GM20431 (cell line): ENCODE results near the gene PTPRT.

Source experiments
- in situ Hi-C: fragments of 300-500 bp; cut with MseI, MboI; formaldehyde crosslinking; loops from one replicate; pipeline ENCODE4 v1.15.0; 2020; ENCODE audit warnings: low sequenced_read_pairs; ENCODE audit not compliant: unreplicated experiment

The PTPRT gene

DNA sequence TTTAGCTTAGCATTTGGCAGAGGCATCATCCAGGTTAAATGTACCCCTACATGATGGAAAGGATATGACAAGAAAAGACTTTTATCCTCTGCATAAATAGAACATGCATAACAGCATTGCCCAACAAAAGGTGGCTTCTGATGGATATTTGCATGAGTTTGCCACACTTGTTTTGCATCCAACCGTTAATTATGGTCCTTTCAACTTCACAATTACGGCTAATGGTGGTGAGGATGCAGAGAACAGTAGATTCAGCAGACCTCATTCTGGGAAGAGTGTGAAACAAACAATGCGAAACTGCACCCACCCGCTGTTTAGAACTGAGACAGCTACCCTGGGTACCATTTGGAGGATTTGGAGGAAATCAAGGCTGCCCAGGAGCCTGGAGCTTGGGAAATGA, 880.7 kb downstream of the PTPRT start:
- in situ Hi-C loops, result no loop called here

DNA sequence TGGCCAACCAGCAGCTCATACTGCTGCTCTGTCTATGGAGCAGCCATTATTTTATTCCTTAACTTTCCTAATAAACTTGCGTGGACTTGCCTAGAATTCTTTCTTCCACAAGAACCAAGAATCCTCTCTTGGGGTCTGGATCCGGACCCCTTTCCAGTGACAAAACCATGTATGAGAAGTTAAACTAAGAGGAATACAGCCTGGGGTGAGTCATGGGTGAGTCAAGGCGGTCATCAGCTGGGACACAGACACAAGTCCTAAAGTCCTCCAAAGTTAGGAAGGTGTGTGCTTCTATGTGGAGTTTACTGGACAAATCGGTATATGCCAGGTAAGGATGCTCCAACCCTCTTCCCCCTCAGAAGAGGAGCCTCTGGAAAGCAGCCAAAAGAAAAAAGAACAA, 881.5 kb downstream of the PTPRT start:
- in situ Hi-C loops, result no loop called here

DNA sequence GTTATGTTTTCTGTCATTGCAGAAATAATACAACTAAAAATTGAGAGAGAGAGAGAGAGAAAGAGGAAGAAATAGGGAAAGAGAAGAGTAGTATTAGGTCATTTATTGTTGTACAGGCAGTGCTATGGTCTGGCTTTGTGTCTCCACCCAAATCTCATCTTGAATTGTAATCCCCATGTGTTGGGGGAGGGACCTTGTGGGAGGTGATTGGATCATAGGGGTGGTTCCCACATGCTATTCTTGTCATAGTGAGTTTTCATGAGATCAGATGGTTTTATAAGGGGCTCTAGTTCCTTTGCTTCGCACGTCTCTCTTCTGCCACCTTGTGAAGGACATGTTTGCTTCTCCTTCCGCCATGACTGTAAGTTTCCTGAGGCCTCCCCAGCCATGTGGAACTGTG, 894.1 kb downstream of the PTPRT start:
- in situ Hi-C loops, result no loop called here

DNA sequence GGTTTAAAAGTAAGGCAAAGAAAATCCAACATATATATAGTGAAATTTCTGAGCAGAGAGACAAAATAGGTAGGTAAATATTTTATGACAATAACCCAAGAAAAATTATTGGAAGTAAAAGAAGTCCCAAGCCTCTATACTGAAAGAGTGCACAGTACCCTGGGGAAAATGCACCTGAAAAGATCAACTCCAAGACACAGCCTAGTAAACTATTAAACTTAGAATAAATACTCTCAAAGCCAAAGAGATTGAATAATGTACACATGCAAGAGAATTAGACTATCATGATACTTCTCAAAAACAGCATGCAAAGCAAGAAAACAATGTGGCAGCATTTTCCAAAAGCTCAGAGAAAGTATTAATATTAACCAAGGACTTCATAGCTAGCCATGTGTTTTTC, 894.7 kb downstream of the PTPRT start:
- in situ Hi-C loops, result no loop called here

DNA sequence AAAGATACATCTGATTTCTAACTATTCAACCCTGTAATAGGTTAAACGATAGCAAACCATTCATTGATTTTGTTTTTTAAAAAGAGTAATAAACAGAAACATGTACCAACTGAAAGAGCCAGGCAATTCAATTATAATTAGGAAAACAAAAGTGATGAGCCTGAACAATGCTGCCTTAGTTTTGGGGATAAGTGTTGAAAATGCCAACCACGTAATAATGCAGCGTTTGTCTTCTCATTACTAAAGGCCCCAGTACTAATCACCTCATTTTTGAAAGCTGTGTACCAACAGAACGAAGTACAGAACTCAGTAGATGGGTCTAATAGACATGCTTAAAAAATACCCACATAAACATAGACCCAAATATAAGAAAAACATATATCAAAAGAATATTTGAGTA, 907.9 kb downstream of the PTPRT start:
- in situ Hi-C loops, result no loop called here

DNA sequence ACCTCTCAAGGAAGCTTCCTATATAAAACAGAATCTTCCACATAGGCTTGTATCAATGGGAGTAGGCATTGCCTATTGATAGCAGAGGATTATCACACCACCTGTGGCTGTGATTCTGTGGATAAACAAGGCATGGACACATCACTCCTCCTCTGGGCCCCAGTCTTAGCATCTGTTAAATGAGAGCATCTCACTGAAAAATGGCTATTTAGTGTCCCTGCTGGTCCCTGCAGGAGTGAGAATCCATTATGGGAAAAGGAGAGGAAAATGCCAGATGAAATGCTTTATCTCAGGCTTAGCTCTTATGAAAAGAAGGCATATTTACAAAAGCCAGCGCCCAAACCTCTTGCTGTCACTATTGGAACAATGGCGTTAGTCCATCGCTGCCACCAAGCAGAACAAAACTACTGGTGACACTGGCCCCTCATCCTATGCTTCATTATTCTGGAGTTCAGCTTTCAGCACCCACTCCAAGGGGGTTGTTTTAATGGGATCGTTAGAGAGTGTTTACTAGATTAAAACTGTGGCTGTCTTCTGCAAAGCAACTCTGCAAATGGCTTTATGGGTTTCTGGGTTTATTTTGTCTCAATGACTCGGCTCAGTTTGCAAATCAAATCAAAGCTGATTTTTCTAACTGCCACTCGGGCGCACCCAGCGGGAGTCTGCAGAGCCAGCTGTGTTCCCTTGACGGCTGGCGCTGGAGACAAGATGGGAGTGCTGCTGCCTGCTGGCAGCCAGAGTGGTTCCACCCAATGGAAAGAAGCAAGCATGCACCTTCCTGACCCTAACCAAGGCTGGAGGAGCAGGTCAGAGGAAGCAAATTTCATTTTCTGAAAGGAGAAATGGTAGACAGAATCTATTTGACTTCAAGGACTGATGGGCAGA, 912.7 kb downstream of the PTPRT start:
- in situ Hi-C loops, result no loop called here

DNA sequence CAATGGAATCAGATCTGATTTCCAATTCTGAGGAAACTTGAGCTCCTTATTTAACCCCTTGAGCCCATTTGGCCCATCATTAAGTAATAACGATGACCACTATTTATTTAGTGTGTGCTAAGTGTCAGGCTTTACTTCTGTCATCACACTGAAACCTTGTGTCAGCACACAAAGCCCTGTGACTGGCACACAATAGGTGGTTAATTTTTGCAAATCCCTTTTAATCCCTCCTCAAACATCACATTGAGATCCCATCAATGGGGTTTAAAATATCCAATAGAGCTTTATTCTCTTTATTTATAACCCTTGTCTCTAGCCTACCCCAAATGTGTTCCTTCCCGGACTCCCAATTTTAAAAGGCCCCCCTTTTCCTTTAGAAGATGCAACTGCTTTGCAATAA, 914.7 kb downstream of the PTPRT start:
- in situ Hi-C loops, result no loop called here

DNA sequence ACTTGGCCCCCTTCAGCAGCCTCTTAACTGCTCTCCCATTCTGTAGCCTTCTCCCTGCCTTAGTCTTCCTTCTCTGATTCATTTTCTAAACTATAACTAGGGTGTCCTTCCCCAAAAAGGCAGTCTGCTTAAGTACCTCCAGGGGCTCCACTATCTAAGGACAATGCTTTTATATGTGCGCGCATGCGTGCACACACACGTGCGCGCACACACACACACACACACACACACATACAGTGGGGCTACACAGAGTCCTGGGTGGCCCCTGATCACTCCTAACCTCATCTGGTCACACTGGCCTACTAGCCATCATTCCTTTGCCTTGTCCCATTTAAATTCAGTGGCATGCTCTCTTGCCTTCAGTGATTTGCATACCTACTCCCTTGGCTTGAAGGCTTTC, 917.2 kb downstream of the PTPRT start:
- in situ Hi-C loops, result no loop called here

DNA sequence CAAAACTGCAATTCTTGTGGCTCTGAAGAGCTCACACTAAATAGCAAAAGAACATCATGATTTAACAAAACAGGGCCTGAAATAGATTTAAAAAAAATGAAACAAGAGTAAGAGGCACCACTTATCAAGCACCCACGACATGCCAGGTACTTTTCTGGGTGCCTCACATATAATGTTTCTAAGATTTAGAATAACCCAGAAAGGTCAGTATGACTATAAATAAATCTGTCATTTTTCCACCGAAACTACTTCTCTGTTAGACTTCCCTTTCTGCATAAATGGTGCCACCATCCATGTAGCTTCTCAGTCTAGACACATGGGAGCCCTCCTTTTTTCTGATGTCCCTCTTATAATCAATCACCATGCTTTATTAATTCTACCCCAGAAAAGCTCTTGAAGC, 919.2 kb downstream of the PTPRT start:
- in situ Hi-C loops, result no loop called here

DNA sequence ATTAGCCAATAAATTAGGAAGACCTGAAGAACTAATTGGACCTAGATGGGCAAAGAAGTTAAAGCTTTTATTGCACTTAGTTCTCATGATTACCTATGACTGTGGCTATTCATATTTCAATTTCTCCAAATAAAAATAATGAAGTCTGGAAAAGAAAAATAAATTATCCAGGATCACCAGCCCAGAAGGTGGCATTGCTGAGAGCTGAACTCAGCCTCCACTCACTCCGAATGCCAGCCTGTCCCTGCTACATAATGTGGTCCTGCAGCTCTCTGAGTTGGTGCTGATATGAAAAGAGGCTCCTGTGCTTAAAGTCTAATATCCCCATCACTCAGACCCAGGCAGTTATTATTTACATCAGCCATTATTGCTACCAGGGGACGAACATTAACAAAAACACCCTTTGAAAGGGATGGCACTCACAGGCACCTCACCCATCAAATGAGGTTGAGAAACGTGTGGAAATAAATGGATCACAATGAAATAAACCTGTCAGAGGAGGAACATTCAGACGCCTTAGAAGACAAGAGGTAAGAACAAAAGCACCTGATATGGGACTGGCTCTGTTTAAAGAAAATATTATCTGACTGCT, 921.8 kb downstream of the PTPRT start:
- in situ Hi-C loops, result no loop called here

DNA sequence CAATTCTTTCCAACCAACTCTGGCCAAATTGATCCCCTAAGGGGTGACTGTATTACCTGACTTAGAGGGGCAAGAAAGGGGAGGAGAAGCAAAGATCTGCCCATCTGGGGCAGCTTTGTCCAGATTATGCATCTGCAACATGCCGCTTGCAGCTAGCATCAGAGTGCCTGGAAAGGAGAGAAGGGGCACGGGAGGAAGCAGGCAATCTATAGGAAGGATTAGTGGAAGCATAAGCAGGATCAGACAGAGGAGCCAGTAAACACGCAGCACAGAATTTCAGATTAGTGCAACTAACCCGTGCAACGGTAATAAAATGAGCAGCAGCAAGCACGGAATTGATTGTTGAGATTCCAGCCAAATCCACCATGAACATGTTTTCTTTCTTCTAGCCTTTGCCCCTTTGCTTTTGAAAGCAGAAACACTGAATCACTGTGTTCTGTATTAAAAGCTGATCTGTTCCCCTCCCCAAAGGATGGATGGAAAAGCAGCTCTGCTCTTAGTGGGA, 927.9 kb downstream of the PTPRT start:
- in situ Hi-C loops, result no loop called here

DNA sequence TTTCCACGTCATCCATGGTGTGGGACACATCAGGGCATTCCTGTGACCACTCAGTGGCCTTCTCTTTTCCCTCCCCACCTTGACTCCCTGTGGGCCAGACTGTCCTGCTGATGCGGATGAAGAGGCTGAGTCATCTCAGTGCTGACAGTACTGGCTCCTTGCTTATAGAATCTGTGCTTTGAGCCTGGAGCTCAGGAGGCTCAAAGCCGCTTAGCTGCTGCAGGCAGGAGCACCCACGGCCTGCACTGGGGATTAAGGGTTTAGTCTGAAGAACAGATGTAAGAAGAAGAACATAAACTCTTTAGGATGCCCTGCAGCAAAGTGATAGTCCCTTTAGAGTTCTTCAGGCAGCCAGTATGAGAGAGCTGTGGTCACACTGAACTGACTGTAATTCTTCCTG, 929.5 kb downstream of the PTPRT start:
- in situ Hi-C loops, result no loop called here

DNA sequence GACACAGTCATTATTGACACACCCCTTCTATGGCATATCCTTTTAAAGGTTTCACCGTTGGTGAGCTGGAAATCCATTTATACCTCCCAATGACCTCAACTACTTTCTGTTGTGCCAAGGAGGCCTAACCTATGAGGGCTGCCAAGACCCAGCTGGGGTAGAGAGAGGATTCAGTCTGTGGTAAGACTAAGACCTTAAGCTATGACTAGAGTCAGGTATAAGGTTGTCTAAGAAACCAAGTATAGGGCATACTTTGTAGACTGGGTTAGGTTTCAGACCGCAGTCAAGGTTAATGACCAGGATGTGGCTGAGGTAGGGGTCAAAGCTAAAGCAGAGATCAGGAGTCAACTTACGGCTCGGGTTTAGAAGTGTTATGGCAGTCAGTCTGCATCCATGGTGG, 930.3 kb downstream of the PTPRT start:
- in situ Hi-C loops, result no loop called here

DNA sequence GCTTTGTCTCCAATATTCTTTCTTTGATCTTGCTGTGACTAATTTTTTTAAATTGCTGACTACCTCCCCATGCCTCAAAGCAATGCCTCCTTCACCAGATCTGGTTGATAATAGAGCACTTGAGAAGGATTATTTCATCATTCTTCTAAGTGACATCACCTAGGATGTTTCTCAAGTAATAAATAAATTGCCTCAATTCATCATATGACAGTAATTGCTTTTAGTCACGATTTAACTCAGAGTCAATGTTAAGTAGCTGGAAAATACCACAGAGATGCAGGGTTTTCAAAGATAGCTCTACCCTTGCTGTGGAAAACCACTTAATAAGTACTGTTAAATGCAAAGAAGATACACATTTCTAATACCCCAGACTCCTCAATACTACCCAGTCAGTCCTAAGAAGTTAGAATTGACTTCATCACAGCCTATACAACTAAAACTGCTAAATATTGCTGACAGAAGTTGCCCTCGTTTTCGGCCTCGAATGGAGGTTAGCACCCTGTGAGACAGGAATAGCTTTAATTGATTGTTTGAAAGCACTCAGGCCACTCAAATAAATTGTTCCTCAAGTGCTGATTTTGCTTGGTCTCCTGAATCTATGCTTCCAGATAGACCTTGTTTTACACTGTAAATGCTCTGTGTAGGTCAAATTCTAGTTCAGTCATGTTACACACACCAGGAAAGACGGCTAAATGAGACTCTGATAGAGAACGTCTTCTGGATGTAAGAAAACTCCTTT, 931.0 kb downstream of the PTPRT start:
- in situ Hi-C loops, result no loop called here

DNA sequence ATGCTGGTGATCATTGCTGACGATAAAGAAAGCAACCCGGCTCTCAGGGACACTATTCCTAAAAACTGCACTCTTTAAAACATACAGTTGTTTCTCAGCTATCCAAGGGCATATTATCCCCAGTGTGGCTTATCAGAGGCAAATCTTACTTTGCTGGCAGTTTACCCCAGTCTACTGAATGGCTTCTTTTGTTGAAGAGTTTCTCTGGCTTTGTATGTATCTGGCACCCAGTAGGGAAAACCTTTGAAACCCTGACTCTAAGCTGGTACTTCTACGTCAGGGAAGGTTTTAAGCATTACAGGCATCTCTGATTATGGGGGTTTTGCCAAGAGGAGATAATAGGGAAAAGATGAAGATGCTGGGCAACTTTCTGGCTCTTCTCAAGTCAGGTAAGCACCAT, 933.9 kb downstream of the PTPRT start:
- in situ Hi-C loops, result no loop called here

DNA sequence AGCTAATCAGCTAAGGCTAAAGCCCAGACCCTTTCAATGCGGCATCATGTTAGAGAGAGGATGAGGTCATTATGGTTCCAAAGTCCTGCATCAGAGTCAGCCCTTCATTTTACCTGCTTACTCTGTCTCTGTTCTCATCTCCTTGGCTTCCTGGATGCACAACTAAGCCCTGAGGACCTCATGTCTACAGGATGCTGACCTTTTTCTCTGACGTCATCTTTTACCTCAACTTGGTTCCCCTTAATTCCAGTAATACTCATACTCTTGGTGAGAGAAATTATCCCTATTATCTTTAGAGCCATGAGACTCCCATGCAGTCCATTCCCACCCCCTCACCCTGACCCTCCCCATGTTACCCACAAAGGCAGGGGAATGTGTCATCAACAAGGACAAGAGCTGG, 935.0 kb downstream of the PTPRT start:
- in situ Hi-C loops, result no loop called here

DNA sequence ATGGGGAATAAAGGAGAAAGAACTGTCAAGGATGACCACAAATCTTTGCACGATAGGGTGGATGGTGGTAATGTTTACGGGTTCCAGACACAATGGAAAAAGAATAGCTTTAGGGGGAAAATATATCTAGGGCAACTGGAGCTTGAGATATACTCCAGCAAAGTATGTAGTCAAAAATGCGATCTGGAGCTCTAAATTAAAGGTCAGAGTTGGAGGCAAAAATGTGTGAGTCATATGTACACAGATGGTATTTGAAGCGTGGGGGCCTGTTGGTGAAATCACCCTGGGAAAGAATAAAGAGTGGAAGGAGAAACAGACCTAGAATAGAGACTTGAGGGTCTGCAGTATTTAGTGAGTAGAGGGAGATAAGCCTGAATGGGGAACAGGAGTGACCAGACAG, 937.6 kb downstream of the PTPRT start:
- in situ Hi-C loops, result no loop called here

DNA sequence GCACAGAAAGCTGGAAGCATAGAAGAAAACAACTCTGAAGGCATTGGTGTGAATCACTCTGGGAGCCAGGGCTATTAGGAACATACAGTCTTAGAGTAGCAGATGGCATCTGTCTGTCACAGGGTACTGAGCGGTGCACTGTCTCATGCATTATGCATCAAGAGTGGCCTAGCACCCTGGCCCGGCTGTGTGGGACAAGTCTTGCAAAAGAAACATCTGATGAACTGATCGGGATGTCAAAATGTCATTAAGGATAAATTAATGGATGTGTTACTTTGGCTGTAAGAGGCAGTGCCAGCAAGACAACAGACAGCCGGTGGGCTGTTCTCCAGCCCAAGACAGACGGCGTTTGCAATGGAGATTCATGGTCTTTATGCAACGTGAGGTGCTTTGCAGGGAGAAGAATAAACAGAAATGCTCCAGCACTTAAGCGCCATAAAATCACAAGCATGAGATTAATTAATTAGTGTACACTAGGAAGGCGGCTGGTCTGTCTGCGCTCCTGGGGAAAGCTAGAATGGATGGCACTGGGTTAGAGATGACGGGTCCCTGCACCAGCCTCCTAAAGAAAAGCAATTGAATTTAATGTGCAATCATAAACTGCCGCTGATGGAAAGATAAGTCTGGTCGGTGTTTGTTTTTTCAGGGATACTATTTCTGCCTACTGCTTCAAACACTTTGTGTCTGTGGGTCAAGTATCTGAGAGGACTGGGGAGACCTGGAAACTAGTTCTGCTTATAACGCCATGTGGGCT, 970.9 kb downstream of the PTPRT start:
- in situ Hi-C loops, result no loop called here

DNA sequence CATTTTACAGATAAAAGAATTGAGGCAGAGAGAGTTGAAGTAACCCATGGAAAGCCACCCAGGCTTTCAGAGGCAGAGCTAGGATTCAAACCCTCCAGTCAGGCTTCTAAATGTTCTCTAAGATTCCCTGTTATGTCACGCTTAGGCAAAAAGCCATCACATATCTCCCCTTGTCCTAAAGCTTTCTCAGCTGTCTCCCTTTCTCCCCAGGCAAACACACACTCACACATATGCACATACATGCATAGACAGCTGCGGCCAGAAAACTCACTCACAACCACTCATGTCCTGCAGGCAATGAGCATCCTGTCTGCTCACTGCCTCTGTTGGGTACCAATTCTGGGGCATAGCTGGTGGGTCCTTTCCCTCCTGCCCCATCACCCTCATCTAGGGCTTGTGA, 975.6 kb downstream of the PTPRT start:
- in situ Hi-C loops, result no loop called here

DNA sequence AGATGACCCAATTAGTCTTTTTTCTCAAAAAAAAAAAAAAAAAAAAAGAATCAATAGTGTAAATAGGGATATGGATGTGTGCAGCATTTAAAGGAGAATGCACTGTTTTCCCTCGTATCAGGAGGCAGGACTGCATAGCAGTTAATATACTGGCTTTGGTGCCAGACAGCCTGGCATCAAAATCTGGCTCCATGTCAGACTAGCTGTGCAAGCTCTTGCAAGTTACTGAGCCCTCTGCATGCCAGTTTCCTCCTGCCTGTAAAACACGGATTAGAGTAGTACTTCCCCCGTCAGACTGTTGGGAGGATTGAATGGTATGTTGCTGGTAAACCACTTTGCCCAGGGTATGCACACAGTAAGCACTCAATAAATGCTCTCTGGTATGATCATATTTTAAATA, 977.3 kb downstream of the PTPRT start:
- in situ Hi-C loops, result no loop called here
